ENCODE data around the gene NRSN2.

- TF ChIP-seq CTCF (IDR thresholded peaks at IDR 0.05) (no peak), EZH2 (IDR thresholded peaks at IDR 0.05; ENCODE audit: borderline replicate concordance, insufficient read depth, low read depth, low read length, poor library complexity, severe bottlenecking) (no peak)
These were observed 40.6 kb downstream of the NRSN2 start for GRCh38 chr20:387520-387919.
